ENCODE measurements around the gene MTMR1.

The MTMR1 gene

DNA sequence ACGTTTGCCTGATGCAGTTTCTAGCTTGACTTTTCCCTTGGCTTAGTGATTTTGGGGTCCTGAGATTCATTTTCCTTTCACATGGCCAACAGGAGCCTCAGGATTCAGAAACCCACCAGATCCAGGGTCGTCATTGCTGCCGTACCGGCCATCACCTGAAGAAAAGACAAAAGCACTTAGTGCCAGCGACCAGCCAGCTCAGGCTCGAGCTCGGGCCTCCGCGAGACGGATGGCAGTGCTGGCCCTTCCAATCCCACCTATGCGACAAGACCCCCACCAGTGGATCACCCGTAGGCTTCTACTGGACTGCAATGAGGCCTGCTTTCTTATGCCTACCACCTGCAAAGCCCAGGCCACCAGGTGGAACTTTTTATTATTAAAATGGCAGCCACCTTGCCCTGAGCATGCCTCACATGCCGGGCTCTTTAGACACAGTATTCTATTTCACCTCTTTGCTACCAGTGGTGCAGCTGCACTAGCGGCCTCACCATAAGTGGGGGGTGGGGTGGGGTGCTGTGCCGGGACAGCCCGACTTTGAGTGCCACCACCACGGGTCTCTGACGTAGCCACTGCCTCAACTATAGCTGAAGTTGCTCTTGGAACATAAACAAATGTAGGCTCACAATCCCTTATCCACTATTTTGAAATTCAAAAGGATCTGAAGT, 84.3 kb downstream of the MTMR1 start:
- no peak for DNase-seq (ENCODE audit: low read depth in 1 of 2, low spot score in 1 of 2)

DNA sequence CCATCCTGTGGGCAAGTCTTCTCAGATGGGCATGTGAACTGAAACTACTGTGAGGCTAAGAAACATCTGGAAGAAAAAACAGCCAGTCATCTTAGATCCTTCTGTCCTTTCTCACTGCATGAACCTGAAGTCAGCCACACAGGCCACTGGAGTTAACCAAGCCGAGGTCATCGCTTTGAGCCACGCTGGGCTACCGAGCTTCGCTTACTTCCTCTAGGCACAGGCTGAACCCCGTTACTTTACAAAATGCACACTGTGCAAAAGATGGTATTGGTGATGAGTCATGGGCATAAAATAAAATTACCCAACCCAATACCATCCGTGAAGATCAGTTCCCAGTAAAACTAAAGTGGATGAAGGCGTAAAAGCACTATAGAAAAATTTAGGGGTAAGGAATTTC, 86.2 kb downstream of the MTMR1 start:
- DNase-seq (ENCODE audit: low read depth in 1 of 2, low spot score in 1 of 2) = no peak

DNA sequence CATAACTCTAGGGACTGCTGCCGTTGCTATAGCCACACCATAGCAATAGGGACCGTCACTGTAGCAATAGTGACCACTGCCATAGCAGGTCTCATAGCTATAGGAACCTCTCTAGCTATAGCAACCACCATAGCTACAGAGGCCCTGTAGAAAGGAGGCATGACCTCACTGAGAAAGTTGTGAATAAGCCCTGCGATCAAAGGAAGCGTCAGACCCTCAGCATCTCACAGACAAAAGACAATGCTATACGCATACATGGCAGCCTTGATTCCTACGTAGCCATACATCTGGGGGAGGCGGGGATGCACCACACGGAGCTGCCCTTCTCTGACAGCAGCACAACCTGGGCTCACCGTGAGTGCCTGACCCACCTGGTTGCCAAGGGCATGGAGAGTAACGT, 88.5 kb downstream of the MTMR1 start:
- DNase-seq (ENCODE audit: low read depth in 1 of 2, low spot score in 1 of 2) = no peak

DNA sequence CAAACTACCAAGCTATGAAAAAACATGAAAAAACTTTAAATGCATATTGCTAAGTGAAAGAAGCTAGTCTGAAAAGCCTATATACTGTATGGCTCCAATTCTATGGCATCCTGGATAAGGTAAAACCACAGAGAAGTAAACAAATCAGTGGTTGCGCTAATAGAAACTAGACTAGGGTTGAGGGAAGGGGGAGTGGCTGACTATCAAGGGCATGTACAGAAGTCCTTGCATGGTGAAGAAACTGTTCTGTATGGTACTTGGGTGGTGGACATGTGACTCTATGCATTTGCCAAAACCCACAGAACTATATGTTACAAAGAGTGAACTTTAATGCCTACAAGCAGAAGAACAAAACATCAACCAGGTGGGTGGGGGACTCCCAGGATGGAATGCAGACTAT, 96.8 kb downstream of the MTMR1 start:
- no peak for DNase-seq (ENCODE audit: low read depth in 1 of 2, low spot score in 1 of 2)

DNA sequence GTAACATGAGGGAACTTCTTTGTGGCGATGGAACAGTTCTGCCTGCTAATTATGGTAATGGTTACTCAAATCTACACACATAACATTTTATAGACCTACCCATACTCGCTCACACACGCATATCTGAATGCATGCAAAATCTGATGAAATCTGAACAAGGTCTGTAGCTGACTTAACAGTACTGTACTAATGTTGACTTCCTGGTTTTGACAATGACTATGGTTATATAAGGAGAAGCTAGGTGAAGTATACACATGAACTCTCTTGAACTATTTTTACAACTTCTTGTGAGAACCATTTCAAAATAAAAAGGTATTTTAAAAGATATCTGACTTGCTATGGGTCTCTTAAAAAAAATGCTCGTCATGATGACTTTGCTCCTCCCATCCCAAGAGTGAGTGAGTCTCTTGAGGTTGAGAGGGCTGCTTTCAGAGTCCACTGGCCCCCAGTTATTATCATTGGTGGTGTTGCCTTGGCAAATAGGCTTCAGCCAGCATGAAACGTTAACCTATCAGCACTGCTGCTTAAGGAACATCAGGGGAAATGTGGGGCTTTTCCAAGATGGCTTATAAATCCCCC, 99.8 kb downstream of the MTMR1 start:
- no peak for DNase-seq (ENCODE audit: low read depth in 1 of 2, low spot score in 1 of 2)

DNA sequence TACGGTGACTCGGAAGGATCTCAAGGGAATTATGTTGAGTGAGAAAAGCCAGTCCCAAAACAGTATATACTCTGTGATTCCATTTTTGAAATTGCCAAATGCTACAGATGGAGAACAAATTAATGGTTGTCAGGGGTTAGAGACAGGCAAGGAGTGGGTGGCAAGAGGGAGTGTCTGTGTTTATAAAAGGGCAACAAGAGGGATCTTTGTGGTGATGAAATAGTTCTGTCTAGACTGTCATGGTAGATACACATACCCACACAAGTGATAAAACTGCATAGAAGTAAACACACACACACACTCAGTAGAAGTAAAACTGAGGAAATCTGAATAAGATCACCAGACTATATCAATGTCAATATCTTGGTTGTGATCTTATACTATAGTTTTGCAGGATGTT, 112.5 kb downstream of the MTMR1 start:
- DNase-seq (ENCODE audit: low read depth in 1 of 2, low spot score in 1 of 2) = no peak

DNA sequence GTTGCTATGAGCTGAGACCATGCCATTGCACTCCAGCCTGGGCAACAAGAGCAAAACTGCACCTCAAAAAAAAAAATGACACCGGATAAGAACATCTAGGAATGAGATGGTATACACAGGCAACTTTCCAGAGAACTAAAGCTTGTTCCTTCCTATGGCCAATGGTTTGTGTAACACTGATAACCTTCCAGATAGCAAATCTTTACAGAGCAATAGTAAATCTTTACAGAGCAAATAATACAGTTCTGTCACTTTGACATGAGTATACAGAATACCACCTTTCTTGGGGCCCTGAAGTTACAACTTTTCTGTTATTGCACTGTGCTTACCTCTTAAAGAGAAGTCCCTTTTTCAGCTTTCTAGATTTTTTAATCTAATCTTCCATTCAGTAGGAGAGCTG, 113.6 kb downstream of the MTMR1 start:
- no peak for DNase-seq (ENCODE audit: low read depth in 1 of 2, low spot score in 1 of 2)

DNA sequence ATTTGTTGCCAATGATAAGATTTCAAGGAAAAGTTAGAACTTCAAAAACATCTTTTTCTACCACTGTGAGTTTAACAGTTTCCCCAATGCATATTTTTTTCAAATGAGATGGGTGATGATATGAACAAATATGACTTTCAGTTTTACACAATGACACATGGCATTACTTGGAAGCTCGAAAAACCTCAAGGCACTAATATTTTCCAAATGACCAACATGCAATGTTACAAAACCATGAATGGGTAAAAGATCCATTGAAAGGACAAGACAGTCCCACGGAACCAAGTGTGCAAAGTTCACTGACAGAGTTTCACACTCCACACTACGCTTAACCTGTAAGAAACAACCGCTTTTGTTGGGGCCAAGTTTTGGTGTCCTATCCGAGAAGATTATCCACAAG, 120.7 kb downstream of the MTMR1 start:
- DNase-seq (ENCODE audit: low read depth in 1 of 2, low spot score in 1 of 2) = no peak

Data from activated T-helper 1 cell treated with anti-CD3 and anti-CD28 coated beads, Interleukin-2, amount 50 U/mL, for 16 hours (primary cell).